ENCODE measurements around the gene MUSK.
"Not testable (repeated sequence)": the region's sequence is repeated elsewhere in the genome, so short reads cannot be mapped to it uniquely, and the experiment has no call there.

MUSK gene

GRCh38 chr9:110762783-110763182, 94.2 kb downstream of the MUSK start:
- DNase-seq (ENCODE audit: low read depth) = no peak

GRCh38 chr9:110763568-110763967, 95.0 kb downstream of the MUSK start:
- DNase-seq (ENCODE audit: low read depth) = no peak

GRCh38 chr9:110764006-110764405, 95.4 kb downstream of the MUSK start:
- DNase-seq (ENCODE audit: low read depth) = no peak

- no peak for DNase-seq (ENCODE audit: low read depth)
Measured at GRCh38 chr9:110765926-110766325, 97.3 kb downstream of the MUSK start.

GRCh38 chr9:110767559-110768063, 99.0 kb downstream of the MUSK start:
- no peak for DNase-seq (ENCODE audit: low read depth)

GRCh38 chr9:110768886-110769285, 100.3 kb downstream of the MUSK start:
- DNase-seq (ENCODE audit: low read depth) = no peak

GRCh38 chr9:110769667-110770066, 101.1 kb downstream of the MUSK start:
- no peak for DNase-seq (ENCODE audit: low read depth)

GRCh38 chr9:110775724-110776123, 107.1 kb downstream of the MUSK start:
- DNase-seq (ENCODE audit: low read depth) = no peak

GRCh38 chr9:110776221-110776620, 107.6 kb downstream of the MUSK start:
- DNase-seq (ENCODE audit: low read depth) = no peak

- no peak for DNase-seq (ENCODE audit: low read depth)
Measured at GRCh38 chr9:110777196-110777875, 108.7 kb downstream of the MUSK start.

GRCh38 chr9:110777876-110778215, 109.3 kb downstream of the MUSK start:
- no peak for DNase-seq (ENCODE audit: low read depth)

- DNase-seq (ENCODE audit: low read depth) = no peak
Measured at GRCh38 chr9:110782701-110783100, 114.1 kb downstream of the MUSK start.

GRCh38 chr9:110784309-110784708, 115.7 kb downstream of the MUSK start:
- no peak for DNase-seq (ENCODE audit: low read depth)

GRCh38 chr9:110785166-110785565, 116.6 kb downstream of the MUSK start:
- no peak for DNase-seq (ENCODE audit: low read depth)

GRCh38 chr9:110788396-110788795, 119.8 kb downstream of the MUSK start:
- not testable (repeated sequence) for DNase-seq (ENCODE audit: low read depth)

GRCh38 chr9:110788871-110789270, 120.3 kb downstream of the MUSK start:
- DNase-seq (ENCODE audit: low read depth) = no peak

- DNase-seq (ENCODE audit: low read depth) = peak; percentile 35
Measured at GRCh38 chr9:110797611-110798010, 129.0 kb downstream of the MUSK start.

GRCh38 chr9:110799396-110799795, 130.8 kb downstream of the MUSK start:
- DNase-seq (ENCODE audit: low read depth) = no peak

- DNase-seq (ENCODE audit: low read depth) = no peak
Measured at GRCh38 chr9:110801426-110801825, 132.8 kb downstream of the MUSK start.

- no peak for DNase-seq (ENCODE audit: low read depth)
Measured at GRCh38 chr9:110802416-110803035, 133.9 kb downstream of the MUSK start.

- DNase-seq (ENCODE audit: low read depth) = no peak
Measured at GRCh38 chr9:110807956-110808598, 139.5 kb downstream of the MUSK start.

GRCh38 chr9:110808599-110808980, 140.0 kb downstream of the MUSK start:
- DNase-seq (ENCODE audit: low read depth) = no peak

GRCh38 chr9:110809038-110809595, 140.5 kb downstream of the MUSK start:
- no peak for DNase-seq (ENCODE audit: low read depth)
